ENCODE measurements around the gene TRIM24.

- TF ChIP-seq POLR2A (IDR thresholded peaks at IDR 0.05; ENCODE audit: low read length) (no peak), GATA1 (IDR thresholded peaks at IDR 0.05; ENCODE audit: low read depth, low read length) (no peak)
Measured at GRCh38 chr7:138579136-138579535, 119.1 kb downstream of the TRIM24 start.
